Loucy (cell line): ENCODE data around the gene FAM89B.
A peak's percentile ranks its signal among the peaks of the same experiment; 100 is the strongest.

Experiments
- H2AFZ ChIP-seq: fragments of 200-600 bp; sonication (generic); 2 replicates; pipeline ENCODE4 v1.6.0; 2016; ENCODE audit warnings: antibody characterized with exemption, mild to moderate bottlenecking, low read length, moderate library complexity
- H3F3A ChIP-seq: fragments of 200-600 bp; 2 replicates; pipeline ENCODE4 v1.6.0; 2016; ENCODE audit warnings: antibody characterized with exemption, low read depth, mild to moderate bottlenecking
- H3K27me3 ChIP-seq: fragments of 200-600 bp; sonication (generic); 2 replicates; pipeline ENCODE4 v1.6.1; 2014; ENCODE audit warnings: low read length, mild to moderate bottlenecking; ENCODE audit not compliant: insufficient read depth, poor library complexity, severe bottlenecking
- H3K36me3 ChIP-seq: fragments of 200-600 bp; sonication (generic); 2 replicates; pipeline ENCODE4 v1.6.1; 2016; ENCODE audit warnings: low read length; ENCODE audit not compliant: insufficient read depth
- H3K4me1 ChIP-seq: fragments of 200-600 bp; sonication (generic); 2 replicates; pipeline ENCODE4 v1.5.1; 2014; ENCODE audit warnings: low read length, mild to moderate bottlenecking; ENCODE audit not compliant: insufficient read depth, poor library complexity, severe bottlenecking
- H3K4me2 ChIP-seq: fragments of 200-600 bp; sonication (generic); 2 replicates; pipeline ENCODE4 v1.6.0; 2014; ENCODE audit warnings: antibody characterized with exemption, low read length, low read depth, mild to moderate bottlenecking; ENCODE audit not compliant: poor library complexity, severe bottlenecking
- H3K4me3 ChIP-seq: fragments of 200-600 bp; sonication (generic); 2 replicates; pipeline ENCODE4 v1.5.1; 2014; ENCODE audit warnings: low read length, mild to moderate bottlenecking, mixed read lengths; ENCODE audit not compliant: poor library complexity, severe bottlenecking
- H3K79me2 ChIP-seq: fragments of 200-600 bp; sonication (generic); 2 replicates; pipeline ENCODE4 v1.6.1; 2014; ENCODE audit warnings: low read length; ENCODE audit not compliant: insufficient read depth
- H3K9ac ChIP-seq: fragments of 200-600 bp; sonication (generic); 2 replicates; pipeline ENCODE4 v1.6.0; 2014; ENCODE audit warnings: mild to moderate bottlenecking, low read depth, low read length, moderate library complexity; ENCODE audit not compliant: poor library complexity, severe bottlenecking
- H3K9me2 ChIP-seq: fragments of 200-600 bp; sonication (generic); replicated peaks from 2 replicates; pipeline ENCODE4 v1.6.1; 2016; ENCODE audit warnings: low read depth, low read length, mixed read lengths
- H3K9me3 ChIP-seq: fragments of 200-600 bp; sonication (generic); 2 replicates; pipeline ENCODE4 v1.6.1; 2014; ENCODE audit warnings: mild to moderate bottlenecking, antibody characterized with exemption, low read length, low read depth; ENCODE audit not compliant: insufficient read depth
- H4K20me1 ChIP-seq: fragments of 200-600 bp; sonication (generic); 2 replicates; pipeline ENCODE4 v1.6.0; 2014; ENCODE audit warnings: antibody characterized with exemption, low read length, mild to moderate bottlenecking; ENCODE audit not compliant: insufficient read depth, poor library complexity, severe bottlenecking
- CTCF ChIP-seq: fragments of 200-600 bp; sonication (generic); conservative IDR thresholded peaks from 2 replicates; pipeline ENCODE4 v1.5.1; 2014; ENCODE audit warnings: mild to moderate bottlenecking, antibody characterized with exemption, low read length
- EZH2phosphoT487 ChIP-seq: fragments of 200-600 bp; IDR thresholded peaks from 2 replicates; pipeline ENCODE4 v1.6.1; 2018; ENCODE audit warnings: antibody characterized with exemption, mild to moderate bottlenecking, moderate library complexity, borderline replicate concordance

Gene FAM89B

GRCh38 chr11:65549096-65549495 is 23.2 kb upstream of the FAM89B start:
- no peak for TF ChIP-seq EZH2phosphoT487
- no peak for TF ChIP-seq CTCF
- H3K4me2 ChIP-seq: no peak overlapping the region
- no peaks in the 10 kb centered on the region for H3K9me2 ChIP-seq
- H3K9ac ChIP-seq: no peak overlapping the region
- H3K27me3 ChIP-seq: no peaks in the 10 kb centered on the region
- peaks cover 4% of the 10 kb centered on the region; the same call in 1 of the 2 replicates for H3F3A ChIP-seq
- H2AFZ ChIP-seq: no peak overlapping the region
- H3K4me1 ChIP-seq: peaks cover 46% of the 10 kb centered on the region
- H3K9me3 ChIP-seq: no peaks in the 10 kb centered on the region
- no peak overlapping the region for H3K4me3 ChIP-seq
- H4K20me1 ChIP-seq: no peaks in the 10 kb centered on the region
- H3K36me3 ChIP-seq: no peaks in the 10 kb centered on the region
- H3K79me2 ChIP-seq: no peaks in the 10 kb centered on the region

- H3F3A ChIP-seq: no peaks in the 10 kb centered on the region
These were observed 20.6 kb upstream of the FAM89B start for GRCh38 chr11:65551572-65552387.

GRCh38 chr11:65552388-65552951 is 19.9 kb upstream of the FAM89B start:
- Histone ChIP-seq H4K20me1 (no peaks in the 10 kb centered on the region), H3K36me3 (no peaks in the 10 kb centered on the region), H3K9me3 (no peaks in the 10 kb centered on the region), H2AFZ (no peak overlapping the region), H3K4me1 (peaks cover 42% of the 10 kb centered on the region), H3K9me2 (no peaks in the 10 kb centered on the region), H3K79me2 (no peaks in the 10 kb centered on the region), H3K4me3 (no peak overlapping the region), H3K27me3 (no peaks in the 10 kb centered on the region), H3K4me2 (peak overlapping the region; percentile 59), H3K9ac (peak overlapping the region; percentile 17), H3F3A (no peaks in the 10 kb centered on the region)
- TF ChIP-seq EZH2phosphoT487: no peak
- no peak; the same call in 1 of the 2 replicates for TF ChIP-seq CTCF

More at GRCh38 chr11:65551572-65552387, 20.6 kb upstream of the FAM89B start:
- peaks cover 49% of the 10 kb centered on the region for H3K4me1 ChIP-seq
- no peaks in the 10 kb centered on the region for H3K9me2 ChIP-seq
- peak overlapping the region; percentile 44 for H3K4me3 ChIP-seq
- no peaks in the 10 kb centered on the region for H4K20me1 ChIP-seq
- H3K9ac ChIP-seq: peak overlapping the region; percentile 43
- no peak for TF ChIP-seq EZH2phosphoT487
- peak; percentile 80 for TF ChIP-seq CTCF
- H3K79me2 ChIP-seq: no peaks in the 10 kb centered on the region
- H3K4me2 ChIP-seq: peak overlapping the region; percentile 59
- no peaks in the 10 kb centered on the region for H3K27me3 ChIP-seq
- no peaks in the 10 kb centered on the region for H3K36me3 ChIP-seq
- H2AFZ ChIP-seq: 0 out of 2 replicates have a peak overlapping the region, but pooled peaks have one; percentile 41
- no peaks in the 10 kb centered on the region for H3K9me3 ChIP-seq
